Left colon (tissue), 2 donors: ENCODE measurements around the gene HOXB3. TPM values are rescaled to one million over a fixed set of nuclear protein-coding genes. Genes with fewer than 3 reads are reported as not detected.

Experiments
- ATAC-seq: fragments of 200-7000 bp; cut with Tn5 transposase; one replicate; pipeline ENCODE4 v1.9.1; 2020; ENCODE audit warnings: mild to moderate bottlenecking, moderate library complexity
- DNase-seq, 2 donors: peaks; one replicate each; pipeline ENCODE4 v3.0.0-alpha.2; 2020
- intact Hi-C, 2 donors: fragments of 100-400 bp; cut with DNase I in 1 of 2; cut with micrococcal nuclease in 1 of 2; formaldehyde crosslinking; loops; one replicate each; pipeline versions ENCODE4 v1.11.2 to v1.14.0; 2022; cut with DNase I, micrococcal nuclease
- microRNA-seq, 2 donors: library from miRNA; unstranded; fragments of <30 nt; microRNA quantifications; one replicate each; pipeline versions ENCODE4 v1.1.0 to v1.2.0, GENCODE V29; 2020
- total RNA-seq, 2 donors: library from RNA; stranded (reverse); fragmentation: NEBNext Ultra II Directional; extraction: Animal tissue kit (Norgen Biotek cat#: 25700); gene quantifications; one replicate each; pipeline ENCODE4 v1.2.1, GENCODE V29; 2021
- donor health status: DM: no; HTN: no; CAD: no.
- donor health status: DM: yes; HTN: yes; CAD: no.

Gene HOXB3
- total RNA-seq, 2 donors from 2014 or later, result 35.8 to 41.9 TPM

DNA sequence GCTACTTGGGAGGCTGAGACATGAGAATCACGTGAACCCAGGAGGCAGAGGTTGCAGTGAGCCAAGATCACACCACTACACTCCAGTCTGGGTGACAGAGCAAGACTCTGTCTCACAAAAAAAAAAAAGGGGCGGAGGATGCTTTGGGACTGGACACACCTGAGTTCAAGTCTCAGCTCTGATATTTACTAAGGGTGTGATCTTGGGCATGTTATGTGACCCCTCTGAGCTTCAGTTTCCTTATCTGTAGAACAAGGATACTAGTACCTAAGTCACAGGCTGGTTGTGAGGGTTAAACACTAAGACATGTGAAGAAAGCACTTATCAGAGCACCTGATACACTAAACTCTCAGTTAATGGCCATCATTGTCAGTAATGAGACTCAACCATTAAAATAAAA, 85.1 kb downstream of the HOXB3 start:
- ATAC-seq (peak; percentile 60), DNase-seq (no peak)
- intact Hi-C loops, result no loop called here

DNA sequence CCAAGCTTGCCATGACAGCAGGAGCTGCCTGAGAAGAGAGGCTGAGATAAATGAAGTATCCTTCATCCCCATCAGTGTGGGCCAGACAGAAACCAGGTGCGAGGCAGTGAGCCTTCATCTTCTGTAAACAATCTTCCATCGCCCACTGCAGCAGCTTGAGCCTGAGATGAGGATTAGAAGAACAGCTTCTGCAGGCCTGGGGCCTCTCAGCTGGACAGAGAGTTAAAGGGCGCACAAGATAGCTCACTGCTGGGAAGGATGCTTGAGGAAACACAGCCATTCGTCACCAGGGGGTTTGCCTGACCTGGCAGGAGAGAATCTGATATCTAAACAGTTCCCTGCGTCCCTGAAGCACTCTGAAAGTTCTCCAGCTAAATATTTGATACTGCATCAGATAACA, 86.3 kb downstream of the HOXB3 start:
- ATAC-seq (no peak), DNase-seq (no peak)
- intact Hi-C loops, result no loop called here

DNA sequence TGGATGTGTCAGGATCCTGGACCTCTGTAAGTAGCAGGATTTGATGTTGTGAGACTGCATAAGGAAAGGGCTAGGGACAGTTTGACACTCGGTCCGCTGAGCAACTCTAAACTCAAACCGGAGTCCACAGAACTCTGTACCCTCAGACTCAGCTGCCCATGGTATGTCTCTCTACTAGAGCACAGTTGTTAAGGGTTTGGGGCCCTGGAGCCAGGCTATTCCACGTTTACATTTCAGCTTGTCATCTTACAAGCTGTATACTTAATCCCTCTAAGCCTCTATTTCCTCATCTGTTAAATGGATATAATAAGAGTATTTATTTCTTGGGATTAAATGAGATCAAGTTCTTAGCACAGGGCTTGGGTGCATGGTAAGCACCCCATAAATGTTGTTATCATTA, 87.1 kb downstream of the HOXB3 start:
- no peak for ATAC-seq
- DNase-seq, result no peak
- intact Hi-C loops, result no loop called here

DNA sequence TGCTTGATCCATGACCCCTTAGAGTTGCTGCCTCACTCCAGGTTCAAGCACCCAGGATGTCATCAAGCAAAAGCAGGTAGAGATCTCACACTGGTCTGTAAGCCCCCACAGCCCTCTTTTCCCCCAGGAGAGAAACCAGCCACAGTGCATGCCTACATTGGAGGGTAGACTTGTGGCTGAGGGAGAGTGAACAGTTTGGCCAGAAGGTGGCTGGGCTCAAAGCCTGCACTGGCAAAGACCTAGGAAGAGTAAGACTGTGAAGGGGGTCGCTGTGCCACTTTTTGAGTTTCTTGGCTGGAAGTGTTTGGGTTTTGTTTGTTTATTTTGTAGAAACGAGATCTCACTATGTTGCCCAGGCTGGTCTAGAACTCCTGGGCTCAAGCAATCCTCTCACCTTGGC, 87.7 kb downstream of the HOXB3 start:
- DNase-seq (no peak), ATAC-seq (no peak)
- intact Hi-C loops, result no loop called here

DNA sequence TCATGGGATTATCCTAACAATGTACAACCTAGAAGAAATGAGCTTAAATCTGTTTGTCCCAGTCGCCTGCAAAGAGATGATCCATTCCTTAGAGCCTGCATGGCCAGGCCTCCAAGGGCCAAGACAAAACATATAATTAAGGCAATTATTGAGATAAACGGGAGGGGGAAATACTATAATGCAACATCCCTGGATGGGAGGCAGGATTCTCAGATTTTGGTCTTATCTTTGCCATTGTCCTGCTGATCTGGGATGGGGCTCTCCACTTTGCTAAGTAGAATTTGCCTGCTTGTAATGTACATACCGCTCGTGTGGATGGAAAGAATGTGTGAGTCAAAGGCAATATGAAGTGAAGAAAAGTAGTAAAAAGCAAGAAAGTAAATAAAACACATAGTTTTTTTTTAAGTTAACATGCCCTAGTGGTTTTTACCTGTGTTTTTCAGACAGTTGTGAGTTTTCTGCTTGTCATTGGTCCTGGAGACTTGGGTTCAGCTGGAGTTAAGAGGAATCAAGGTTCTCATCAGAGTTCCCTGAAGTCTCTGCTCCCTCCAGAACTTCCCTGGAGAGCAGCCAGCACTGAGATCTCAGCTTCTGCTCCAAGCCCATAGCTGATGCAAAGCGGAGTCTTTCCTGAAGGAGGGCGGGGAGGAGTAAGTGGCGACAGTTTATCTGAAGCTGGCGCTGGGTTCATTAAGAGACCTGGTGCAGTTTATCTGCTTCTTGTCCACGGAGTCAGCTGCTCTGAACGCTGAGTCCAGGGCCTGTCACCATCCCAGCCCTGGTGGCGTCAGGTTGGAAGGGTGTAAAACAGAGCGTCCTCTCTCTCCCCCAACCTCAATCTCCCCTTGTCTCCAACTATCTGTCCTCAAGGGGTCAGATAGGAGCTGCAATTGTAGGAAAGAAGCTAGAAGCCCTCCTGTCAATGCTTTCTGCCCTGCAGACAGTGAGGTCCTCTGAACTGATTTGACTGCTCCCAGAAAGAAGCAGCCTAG, 89.3 kb downstream of the HOXB3 start:
- DNase-seq, result peak; percentile 33 to 62
- intact Hi-C loops, result no loop called here
- no peak for ATAC-seq

DNA sequence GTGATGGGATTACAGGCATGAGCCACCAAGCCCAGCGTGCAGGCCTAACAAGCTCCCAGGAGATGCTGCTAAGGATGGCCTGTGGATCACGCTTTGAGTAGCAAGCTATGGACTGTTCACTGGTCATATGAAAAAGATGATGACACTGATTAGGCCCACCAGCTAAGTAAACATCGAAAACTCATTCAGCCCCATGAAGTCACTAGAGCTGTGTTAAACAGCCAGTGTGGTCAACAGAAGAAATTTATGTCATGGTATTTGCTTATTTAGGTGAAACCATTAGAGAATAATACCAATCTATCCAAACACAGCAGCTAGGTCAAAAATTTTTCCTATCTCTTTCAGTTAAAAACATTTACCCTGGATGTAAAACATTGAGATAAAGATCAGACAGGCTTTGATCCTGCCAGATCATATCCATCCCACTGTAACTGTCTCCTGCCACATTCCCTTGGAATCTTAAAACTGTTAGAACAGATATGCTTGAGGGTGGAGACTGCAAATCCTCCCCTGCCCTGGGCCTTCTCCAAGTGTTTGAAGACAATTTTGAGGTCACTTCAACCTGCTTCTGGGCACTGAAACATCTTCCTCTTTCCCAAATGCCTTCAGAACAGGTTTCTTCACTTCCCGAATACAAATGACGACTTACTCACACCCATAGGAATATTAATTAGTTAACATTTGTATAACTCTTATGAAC, 90.2 kb downstream of the HOXB3 start:
- intact Hi-C loops, result no loop called here
- no peak for DNase-seq
- no peak for ATAC-seq

DNA sequence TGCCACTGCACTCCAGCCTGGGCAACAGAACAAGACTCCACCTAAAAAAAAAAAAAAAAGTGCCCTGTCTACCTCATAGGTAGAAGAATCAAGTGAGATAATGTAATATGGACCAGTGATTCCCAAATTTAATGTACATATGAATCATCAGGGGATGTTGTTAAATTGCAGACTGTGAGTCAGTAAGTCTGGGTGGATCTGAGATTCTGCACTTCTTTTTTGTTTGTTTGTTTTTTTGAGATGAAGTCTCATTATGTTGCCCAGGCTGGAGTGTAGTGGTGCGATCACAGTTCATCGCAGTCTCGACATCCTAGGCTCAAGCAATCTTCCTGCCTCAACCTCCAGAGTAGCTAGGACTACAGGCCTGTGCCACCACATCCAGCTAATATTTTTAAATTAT, 90.8 kb downstream of the HOXB3 start:
- intact Hi-C loops, result no loop called here

More for the DNA sequence above, 90.8 kb downstream of the HOXB3 start:
- ATAC-seq (no peak), DNase-seq (no peak)

Small RNAs within 50 kb of the gene (microRNA-seq; reads per million reads assigned to microRNA genes)
- gene MIR196A1, result 54.9 to 112 reads per million in 2 donors

Other genes with a start within 250 kb of the HOXB3 start
- 1 to 10 TPM; 1.2 to 2.5 TPM for gene SKAP1, start 160.0 kb downstream of the HOXB3 start, total RNA-seq
- not detected for gene HOXB1, start 59.2 kb downstream of the HOXB3 start, total RNA-seq
- 1 to 10 TPM; 2.5 to 7.0 TPM for gene HOXB2, start 45.1 kb downstream of the HOXB3 start, total RNA-seq
- gene HOXB4, start 11.9 kb downstream of the HOXB3 start, total RNA-seq, result 1 to 10 TPM; 3.0 to 3.9 TPM
- gene HOXB5, start 3.5 kb upstream of the HOXB3 start, total RNA-seq, result 10 to 100 TPM; 14.5 to 16.4 TPM
- gene HOXB6, start 14.7 kb upstream of the HOXB3 start, total RNA-seq, result 10 to 100 TPM; 39.3 to 43.3 TPM
- 10 to 100 TPM; 26.6 to 30.2 TPM for gene HOXB7, start 20.8 kb upstream of the HOXB3 start, total RNA-seq
- gene HOXB8, start 25.1 kb upstream of the HOXB3 start, total RNA-seq, result 1 to 10 TPM; 6.3 TPM
- 10 to 100 TPM; 35.9 to 59.2 TPM for gene HOXB9, start 36.1 kb upstream of the HOXB3 start, total RNA-seq
- 100 to 1,000 TPM; 200 to 261 TPM for gene PRAC1, start 132.3 kb upstream of the HOXB3 start, total RNA-seq
- 10 to 100 TPM; 10.1 to 11.7 TPM for gene PRAC2, start 132.9 kb upstream of the HOXB3 start, total RNA-seq
- 10 to 100 TPM; 39.4 to 88.0 TPM for gene HOXB13, start 138.5 kb upstream of the HOXB3 start, total RNA-seq
- gene TTLL6, start 227.0 kb upstream of the HOXB3 start, total RNA-seq, result 10 to 100 TPM in 1 of 2 donors, 1 to 10 TPM in 1; 4.9 to 14.3 TPM
- 100 to 1,000 TPM; 208 to 215 TPM for gene CALCOCO2, start 240.8 kb upstream of the HOXB3 start, total RNA-seq